Natural killer cell (primary cell): Measurements from ENCODE around the gene YARS1. TPM values are rescaled to one million over a fixed set of nuclear protein-coding genes. Genes with fewer than 3 reads are reported as not detected.

Experiments used
- ATAC-seq, 3 donors: fragments of 150-1000 bp in 2 of 3; fragments of 200-7000 bp in 1 of 3; cut with Tn5 transposase; 1 replicate in 1 of 3; 2 replicates in 2 of 3; pipeline ENCODE4 v1.10.0; 2021; ENCODE audit warnings: mild to moderate bottlenecking in 2 of 3, moderate library complexity in 2 of 3
- DNase-seq, 2 donors: peaks; one replicate each; pipeline versions ENCODE4 v3.0.0 to v3.0.0-alpha.2; 2013 to 2021; ENCODE audit warnings: mixed read lengths in 1 of 2
- H3K27ac ChIP-seq: one replicate; pipeline ENCODE4 v1.5.1; 2013; ENCODE audit warnings: mild to moderate bottlenecking, low read length
- H3K27me3 ChIP-seq: one replicate; pipeline ENCODE4 v1.6.1; 2013; ENCODE audit warnings: low read length; ENCODE audit not compliant: control insufficient read depth, insufficient read depth
- H3K36me3 ChIP-seq: one replicate; pipeline ENCODE4 v1.6.1; 2013; ENCODE audit warnings: low read length; ENCODE audit not compliant: control insufficient read depth, insufficient read depth
- H3K4me1 ChIP-seq: one replicate; pipeline ENCODE4 v1.6.1; 2013; ENCODE audit warnings: low read length; ENCODE audit not compliant: control insufficient read depth, insufficient read depth
- H3K4me3 ChIP-seq: one replicate; pipeline ENCODE4 v1.5.1; 2013; ENCODE audit warnings: low read length
- H3K9me3 ChIP-seq: one replicate; pipeline ENCODE4 v1.6.1; 2013; ENCODE audit warnings: low read length; ENCODE audit not compliant: control insufficient read depth, insufficient read depth
- H3K27ac Mint-ChIP-seq, 2 donors: one replicate each; pipeline ENCODE4 v1.8.0; 2022; ENCODE audit warnings: mild to moderate bottlenecking in 2 of 2, mixed read lengths in 2 of 2, moderate library complexity in 1 of 2
- H3K27me3 Mint-ChIP-seq, 2 donors: one replicate each; pipeline ENCODE4 v1.8.0; 2022; ENCODE audit warnings: low read depth in 2 of 2, mixed read lengths in 2 of 2
- H3K36me3 Mint-ChIP-seq: one replicate; pipeline ENCODE4 v1.8.0; 2022; ENCODE audit warnings: mixed read lengths
- H3K4me1 Mint-ChIP-seq, 2 donors: one replicate each; pipeline ENCODE4 v1.8.0; 2022; ENCODE audit warnings: mixed read lengths in 2 of 2
- H3K4me3 Mint-ChIP-seq: one replicate; pipeline ENCODE4 v1.8.0; 2022; ENCODE audit warnings: mild to moderate bottlenecking, moderate library complexity, mixed read lengths
- H3K9me3 Mint-ChIP-seq, 2 donors: one replicate each; pipeline ENCODE4 v1.8.0; 2022; ENCODE audit warnings: mixed read lengths in 2 of 2
- WGBS: methylation state at CpG from one replicate; pipeline ENCODE4 v1.1.7; 2013; ENCODE audit warnings: missing lambda C conversion rate; ENCODE audit not compliant: insufficient coverage; 5-methylcytosine and 5-hydroxymethylcytosine counted together
- intact Hi-C: fragments of 100-400 bp; cut with micrococcal nuclease; formaldehyde crosslinking; loops from one replicate; pipeline ENCODE4 v1.14.2; 2022
- total RNA-seq, 4 donors: library from RNA; stranded (reverse); fragments of 120-200 nt in 1 of 4; gene quantifications; one replicate each; pipeline versions ENCODE4 v1.2.3 to v1.2.4, GENCODE V29; 2013 to 2022
- TF ChIP-seq, protein P1 (sequence below): fragments of 200-600 bp; IDR thresholded peaks from one replicate; pipeline ENCODE4 v1.8.0; 2022; ENCODE audit warnings: antibody characterized with exemption

The YARS1 gene
- total RNA-seq, 3 donors from 2014 or later (not counting 1 experiment from before 2014, with no cell fraction given), result 163 to 223 (median 197) TPM

DNA sequence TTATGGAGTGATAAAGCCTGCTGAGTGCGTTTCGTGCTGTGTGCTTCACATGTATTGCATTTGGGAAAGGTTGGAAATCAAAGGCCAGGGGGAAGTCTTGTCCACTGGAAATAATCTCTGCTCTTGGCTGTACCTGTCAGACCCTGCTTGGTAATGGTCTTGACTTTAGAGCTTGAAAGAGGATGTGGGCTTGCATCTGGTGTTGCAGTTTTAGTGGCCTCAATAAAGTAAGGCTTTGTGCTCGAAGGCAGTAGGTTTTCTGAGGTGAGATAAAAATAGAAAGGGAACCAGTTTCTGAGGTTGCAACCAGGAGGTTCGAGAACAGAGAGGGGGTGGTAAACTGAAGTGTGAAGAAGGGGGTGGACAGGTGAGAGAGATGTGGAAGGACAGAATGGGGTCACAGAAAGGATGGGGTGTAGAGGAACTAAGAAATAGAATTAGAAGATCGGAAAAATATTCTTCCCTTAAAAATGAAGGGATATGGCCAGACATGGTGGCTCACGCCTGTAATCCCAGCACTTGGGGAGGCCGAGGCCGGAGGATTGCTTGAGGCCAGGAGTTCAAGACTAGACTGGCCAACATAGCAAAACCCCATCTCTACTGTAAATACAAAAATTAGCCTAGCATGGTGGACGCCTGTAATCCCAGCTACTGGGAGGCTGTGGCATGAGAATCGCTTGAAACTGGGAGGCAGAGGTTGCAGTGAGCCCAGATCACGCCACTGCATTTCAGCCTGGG, 1.8 kb upstream of the YARS1 start:
- DNase-seq (peak in 1 of 2 donors; percentile 44), ATAC-seq (peak in 1 of 3 donors; percentile 3)
- Mint-ChIP-seq H3K4me1 (peaks cover 56% of the 10 kb centered on the region in 2 donors), H3K27ac (peak overlapping the region; percentile 82 to 87), H3K27me3 (no peaks in the 10 kb centered on the region), H3K36me3 (no peaks in the 10 kb centered on the region), H3K9me3 (no peaks in the 10 kb centered on the region), H3K4me3 (peak overlapping the region; percentile 95)
- Histone ChIP-seq H3K36me3 (peaks cover 3% of the 10 kb centered on the region), H3K4me3 (peak overlapping the region; percentile 82), H3K27me3 (no peaks in the 10 kb centered on the region), H3K27ac (peak overlapping the region; percentile 81), H3K9me3 (no peaks in the 10 kb centered on the region), H3K4me1 (peaks cover 56% of the 10 kb centered on the region)
- WGBS, result 38% methylated on average over 11 of the region's 11 CpGs
- intact Hi-C loops, result no loop called here
- TF ChIP-seq, protein P1, sequence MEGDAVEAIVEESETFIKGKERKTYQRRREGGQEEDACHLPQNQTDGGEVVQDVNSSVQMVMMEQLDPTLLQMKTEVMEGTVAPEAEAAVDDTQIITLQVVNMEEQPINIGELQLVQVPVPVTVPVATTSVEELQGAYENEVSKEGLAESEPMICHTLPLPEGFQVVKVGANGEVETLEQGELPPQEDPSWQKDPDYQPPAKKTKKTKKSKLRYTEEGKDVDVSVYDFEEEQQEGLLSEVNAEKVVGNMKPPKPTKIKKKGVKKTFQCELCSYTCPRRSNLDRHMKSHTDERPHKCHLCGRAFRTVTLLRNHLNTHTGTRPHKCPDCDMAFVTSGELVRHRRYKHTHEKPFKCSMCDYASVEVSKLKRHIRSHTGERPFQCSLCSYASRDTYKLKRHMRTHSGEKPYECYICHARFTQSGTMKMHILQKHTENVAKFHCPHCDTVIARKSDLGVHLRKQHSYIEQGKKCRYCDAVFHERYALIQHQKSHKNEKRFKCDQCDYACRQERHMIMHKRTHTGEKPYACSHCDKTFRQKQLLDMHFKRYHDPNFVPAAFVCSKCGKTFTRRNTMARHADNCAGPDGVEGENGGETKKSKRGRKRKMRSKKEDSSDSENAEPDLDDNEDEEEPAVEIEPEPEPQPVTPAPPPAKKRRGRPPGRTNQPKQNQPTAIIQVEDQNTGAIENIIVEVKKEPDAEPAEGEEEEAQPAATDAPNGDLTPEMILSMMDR, result no peak

DNA sequence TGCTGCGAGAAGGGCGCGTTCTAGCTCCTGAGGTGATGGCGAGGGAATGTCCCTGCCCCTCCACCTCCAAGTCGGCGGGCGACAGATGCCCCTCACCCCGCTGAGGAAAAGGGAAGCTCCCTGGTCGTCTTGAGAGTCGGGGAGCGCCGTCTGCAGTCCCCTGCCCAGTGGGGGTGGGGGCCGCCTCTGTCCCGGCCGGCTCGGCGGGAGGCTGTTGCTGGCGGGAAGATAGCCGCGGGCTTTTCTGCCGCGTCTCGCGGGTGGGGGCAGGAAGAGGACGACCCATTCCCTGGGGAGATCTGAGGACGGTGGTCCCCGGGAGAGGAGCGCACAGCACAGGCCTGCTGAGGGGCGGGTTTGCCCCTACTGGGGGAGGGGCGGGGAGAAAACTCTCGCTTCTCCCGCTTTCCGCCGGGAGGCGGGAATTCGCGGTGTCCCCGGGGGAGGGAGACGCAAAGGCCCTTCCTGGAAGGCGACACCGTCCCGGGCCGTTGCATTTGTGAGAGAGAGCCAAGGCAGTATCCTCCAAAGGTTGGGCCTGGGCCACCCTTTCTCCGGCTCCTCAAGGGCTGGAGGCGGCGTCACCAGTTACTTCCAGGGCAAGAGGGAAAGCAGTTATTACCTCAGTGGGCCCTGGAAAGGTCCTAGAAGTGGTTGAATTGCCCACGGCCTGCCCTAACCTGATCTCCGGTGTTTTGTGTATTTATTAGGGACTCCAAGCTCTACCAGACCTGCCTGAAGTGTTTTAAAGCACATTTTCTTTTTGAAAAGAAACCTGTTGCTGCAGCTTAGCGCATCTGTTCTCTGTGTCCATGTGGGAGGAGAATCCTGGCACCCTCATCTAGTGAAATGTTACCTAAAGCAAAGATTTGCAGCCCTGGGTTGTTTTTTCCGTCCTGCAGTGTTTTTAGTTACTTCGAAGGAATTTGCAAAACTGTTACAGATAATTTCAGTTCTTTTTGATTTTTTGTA, 943 bp upstream of the YARS1 start:
- Mint-ChIP-seq H3K36me3 (no peaks in the 10 kb centered on the region), H3K4me3 (peak overlapping the region; percentile 95), H3K9me3 (no peaks in the 10 kb centered on the region), H3K4me1 (peaks cover 64% of the 10 kb centered on the region in 2 donors), H3K27me3 (no peaks in the 10 kb centered on the region), H3K27ac (peak overlapping the region; percentile 82 to 87)
- 1% methylated on average over 51 of the region's 51 CpGs for WGBS
- no peaks in the 10 kb centered on the region for H3K27me3 ChIP-seq
- H3K36me3 ChIP-seq, result peaks cover 3% of the 10 kb centered on the region
- H3K9me3 ChIP-seq, result no peaks in the 10 kb centered on the region
- peaks cover 60% of the 10 kb centered on the region for H3K4me1 ChIP-seq
- ATAC-seq, result no peak
- TF ChIP-seq, protein P1, result no peak
- H3K27ac ChIP-seq, result peak overlapping the region; percentile 81
- peak overlapping the region; percentile 82 for H3K4me3 ChIP-seq
- DNase-seq, result peak in 1 of 2 donors; percentile 48
- intact Hi-C loops, result loop anchor here (1.0 to 2.0 kb wide), 2 partner anchors 19 to 167 kb away; partner anchors contain the start of genes RBBP4 and ZBTB8OS

DNA sequence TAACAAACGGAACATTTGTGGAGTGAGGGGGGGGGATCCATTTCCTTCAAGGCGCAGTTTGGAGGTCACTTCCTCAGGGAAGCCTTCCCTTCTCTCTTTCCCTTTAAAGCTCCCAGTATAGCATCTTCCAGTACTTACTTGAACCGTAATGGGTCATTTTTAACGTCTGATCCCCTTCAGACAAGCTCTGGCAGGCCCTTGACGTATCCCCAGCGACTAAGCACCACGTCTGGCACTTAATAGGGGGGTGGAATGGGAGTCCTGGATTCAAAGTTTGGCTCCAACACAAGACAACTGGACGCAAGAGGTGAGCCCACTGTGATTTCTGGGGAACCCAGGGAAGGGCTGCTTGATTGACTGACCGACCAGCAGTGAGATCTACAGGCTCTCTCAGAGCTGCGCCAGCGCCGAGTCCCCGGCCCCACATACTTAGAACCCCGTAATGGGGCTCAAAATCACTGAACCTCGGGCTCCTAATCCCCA, 441 bp downstream of the YARS1 start:
- Mint-ChIP-seq H3K27ac (peak overlapping the region; percentile 82 to 87), H3K36me3 (no peaks in the 10 kb centered on the region), H3K27me3 (no peaks in the 10 kb centered on the region), H3K4me1 (peaks cover 62 to 70% of the 10 kb centered on the region in 2 donors), H3K4me3 (peak overlapping the region; percentile 95), H3K9me3 (no peaks in the 10 kb centered on the region)
- peaks cover 3% of the 10 kb centered on the region for H3K36me3 ChIP-seq
- peak overlapping the region; percentile 82 for H3K4me3 ChIP-seq
- TF ChIP-seq, protein P1, result no peak
- DNase-seq (no peak), ATAC-seq (peak in 1 of 3 donors; percentile 8)
- peaks cover 60% of the 10 kb centered on the region for H3K4me1 ChIP-seq
- intact Hi-C loops, result loop anchor here (1.0 to 2.0 kb wide), 2 partner anchors 17 to 166 kb away; partner anchors contain the start of genes RBBP4 and ZBTB8OS
- peak overlapping the region; percentile 81 for H3K27ac ChIP-seq
- WGBS, result 0% methylated on average over 14 of the region's 15 CpGs
- H3K9me3 ChIP-seq, result no peaks in the 10 kb centered on the region
- no peaks in the 10 kb centered on the region for H3K27me3 ChIP-seq
